ENCODE results near the gene TEKTIP1. TPM values are rescaled to one million over a fixed set of nuclear protein-coding genes. Genes with fewer than 3 reads are reported as not detected.

The TEKTIP1 gene
- total RNA-seq, 4 donors from 2014 or later = 5.5 TPM; not detected in 3

- no peak for DNase-seq
- Histone ChIP-seq H3K27ac (no peak overlapping the region), H3K36me3 (no peaks in the 10 kb centered on the region), H3K27me3 (no peaks in the 10 kb centered on the region), H3K4me3 (no peak overlapping the region), H3K4me1 (no peaks in the 10 kb centered on the region), H3K9me3 (no peaks in the 10 kb centered on the region)
- intact Hi-C loops (cut with DNase I; ENCODE audit: low total_unique reads) = no loop called here
- TF ChIP-seq POLR2A (IDR thresholded peaks at IDR 0.05) = no peak
- TF ChIP-seq CTCF (IDR thresholded peaks at IDR 0.05) = no peak
Observed at GRCh38 chr19:3532154-3532786, 6.7 kb upstream of the TEKTIP1 start.

GRCh38 chr19:3533033-3533432 lies 5.9 kb upstream of the TEKTIP1 start:
- TF ChIP-seq CTCF (IDR thresholded peaks at IDR 0.05) = no peak
- TF ChIP-seq POLR2A (IDR thresholded peaks at IDR 0.05) = no peak
- H3K27me3 ChIP-seq = no peaks in the 10 kb centered on the region
- H3K4me1 ChIP-seq = no peaks in the 10 kb centered on the region
- intact Hi-C loops (cut with DNase I; ENCODE audit: low total_unique reads) = no loop called here
- no peak overlapping the region for H3K27ac ChIP-seq
- H3K36me3 ChIP-seq = no peaks in the 10 kb centered on the region
- H3K9me3 ChIP-seq = no peaks in the 10 kb centered on the region
- DNase-seq = no peak
- no peak overlapping the region for H3K4me3 ChIP-seq

GRCh38 chr19:3533563-3534216 lies 5.3 kb upstream of the TEKTIP1 start:
- no peaks in the 10 kb centered on the region for H3K4me1 ChIP-seq
- intact Hi-C loops (cut with DNase I; ENCODE audit: low total_unique reads) = no loop called here
- H3K4me3 ChIP-seq = no peak overlapping the region
- H3K9me3 ChIP-seq = no peaks in the 10 kb centered on the region
- no peak for TF ChIP-seq POLR2A (IDR thresholded peaks at IDR 0.05)
- TF ChIP-seq CTCF (IDR thresholded peaks at IDR 0.05) = no peak
- H3K27ac ChIP-seq = no peak overlapping the region
- no peaks in the 10 kb centered on the region for H3K36me3 ChIP-seq
- H3K27me3 ChIP-seq = no peaks in the 10 kb centered on the region
- no peak for DNase-seq

- Histone ChIP-seq H3K4me3 (no peak overlapping the region), H3K9me3 (no peaks in the 10 kb centered on the region), H3K36me3 (no peaks in the 10 kb centered on the region), H3K27ac (no peak overlapping the region), H3K4me1 (no peaks in the 10 kb centered on the region), H3K27me3 (no peaks in the 10 kb centered on the region)
- no peak for DNase-seq
- TF ChIP-seq CTCF (IDR thresholded peaks at IDR 0.05) (no peak), POLR2A (IDR thresholded peaks at IDR 0.05) (no peak)
- intact Hi-C loops (cut with DNase I; ENCODE audit: low total_unique reads) = no loop called here
Observed at GRCh38 chr19:3534375-3535234, 4.4 kb upstream of the TEKTIP1 start.

GRCh38 chr19:3535235-3535535 lies 3.8 kb upstream of the TEKTIP1 start:
- DNase-seq = no peak
- TF ChIP-seq POLR2A (IDR thresholded peaks at IDR 0.05) (no peak), CTCF (IDR thresholded peaks at IDR 0.05) (no peak)
- H3K4me1 ChIP-seq = no peaks in the 10 kb centered on the region
- no peaks in the 10 kb centered on the region for H3K36me3 ChIP-seq
- no peaks in the 10 kb centered on the region for H3K27me3 ChIP-seq
- intact Hi-C loops (cut with DNase I; ENCODE audit: low total_unique reads) = no loop called here
- H3K9me3 ChIP-seq = no peaks in the 10 kb centered on the region
- no peak overlapping the region for H3K4me3 ChIP-seq
- H3K27ac ChIP-seq = no peak overlapping the region

All from uterus (tissue), 4 donors.